PC-3 (cell line): Measurements from ENCODE around the gene FOXI1. TPM values are rescaled to one million over a fixed set of nuclear protein-coding genes. Genes with fewer than 3 reads are reported as not detected.

ENCODE experiments used
- ATAC-seq: fragments of 200-7000 bp; cut with Tn5 transposase; 2 replicates; pipeline ENCODE4 v1.9.1; 2020; ENCODE audit warnings: mild to moderate bottlenecking, moderate library complexity
- BruUV-seq: library from RNA; stranded (reverse); fragments of 400-500 nt; replicated peaks from 2 replicates; lab custom pipeline; 2021; lab: Mats Ljungman, UMichigan
- CTCF ChIA-PET: fragments of 300-600 bp; sonication (Branson Sonifier 250); formaldehyde crosslinking; loops from one replicate; lab custom pipeline; 2022; ENCODE audit warnings: antibody characterized with exemption; lab: Charles Lee
- POLR2A ChIA-PET: fragments of 300-600 bp; sonication (Branson Sonifier 250); formaldehyde crosslinking; loops from one replicate; lab custom pipeline; 2022; ENCODE audit warnings: antibody characterized with exemption; ENCODE audit not compliant: unreplicated experiment; lab: Charles Lee
- DNase-seq: peaks from one replicate; pipeline ENCODE4 v3.0.0-alpha.2; 2015
- H2AFZ ChIP-seq: fragments of 300-600 bp; sonication (generic); 2 replicates; pipeline ENCODE4 v1.6.0; 2016; ENCODE audit warnings: antibody characterized with exemption, low read length
- H3F3A ChIP-seq: fragments of 300-600 bp; sonication (generic); one replicate; pipeline ENCODE4 v1.6.0; 2017; ENCODE audit warnings: antibody characterized with exemption, low read length, control low read depth, mild to moderate bottlenecking; ENCODE audit not compliant: unreplicated experiment
- H3K27ac ChIP-seq: fragments of 300-600 bp; sonication (generic); 2 replicates; pipeline ENCODE4 v1.5.1; 2016; ENCODE audit warnings: mild to moderate bottlenecking, low read length
- H3K27me3 ChIP-seq: fragments of 300-600 bp; sonication (generic); 2 replicates; pipeline ENCODE4 v1.6.1; 2016; ENCODE audit warnings: low read length, mixed read lengths
- H3K36me3 ChIP-seq: fragments of 300-600 bp; sonication (generic); 2 replicates; pipeline ENCODE4 v1.6.1; 2016; ENCODE audit warnings: low read depth, mixed run types, low read length, mixed read lengths
- H3K4me1 ChIP-seq: fragments of 300-600 bp; sonication (generic); 2 replicates; pipeline ENCODE4 v1.5.1; 2016; ENCODE audit warnings: low read length; ENCODE audit not compliant: insufficient read depth
- H3K4me2 ChIP-seq: fragments of 300-600 bp; sonication (generic); 2 replicates; pipeline ENCODE4 v1.6.0; 2016; ENCODE audit warnings: low read length
- H3K4me3 ChIP-seq: fragments of 300-600 bp; sonication (generic); 2 replicates; pipeline ENCODE4 v1.5.1; 2016; ENCODE audit warnings: mild to moderate bottlenecking, low read length, mixed read lengths
- H3K79me2 ChIP-seq: fragments of 300-600 bp; sonication (generic); 2 replicates; pipeline ENCODE4 v1.6.1; 2017; ENCODE audit warnings: low read length, mixed read lengths
- H3K9ac ChIP-seq: fragments of 300-600 bp; sonication (generic); 2 replicates; pipeline ENCODE4 v1.6.0; 2016; ENCODE audit warnings: mild to moderate bottlenecking, low read length
- H3K9me2 ChIP-seq: fragments of 300-600 bp; sonication (generic); replicated peaks from 2 replicates; pipeline ENCODE4 v1.6.1; 2016; ENCODE audit warnings: mixed run types, low read length, mixed read lengths
- H3K9me3 ChIP-seq: fragments of 300-600 bp; sonication (generic); 2 replicates; pipeline ENCODE4 v1.6.1; 2016; ENCODE audit warnings: low read length, mixed read lengths
- H4K20me1 ChIP-seq: fragments of 300-600 bp; sonication (generic); 2 replicates; pipeline ENCODE4 v1.6.1; 2016; ENCODE audit warnings: low read length, mixed read lengths
- CTCF ChIP-seq: fragments of 300-600 bp; sonication (generic); conservative IDR thresholded peaks from 2 replicates; pipeline ENCODE4 v1.5.1; 2017; ENCODE audit warnings: antibody characterized with exemption, low read depth, mild to moderate bottlenecking, low read length
- EZH2 ChIP-seq: fragments of 300-600 bp; sonication (generic); IDR thresholded peaks from one replicate; pipeline ENCODE4 v1.6.1; 2017; ENCODE audit warnings: antibody characterized with exemption, mild to moderate bottlenecking, low read length; ENCODE audit not compliant: unreplicated experiment
- EZH2phosphoT487 ChIP-seq: fragments of 300-600 bp; sonication (generic); IDR thresholded peaks from 2 replicates; pipeline ENCODE4 v1.6.1; 2018; ENCODE audit warnings: mild to moderate bottlenecking, antibody characterized with exemption, low read length, borderline replicate concordance
- intact Hi-C: fragments of 100-400 bp; cut with micrococcal nuclease; formaldehyde crosslinking; loops from 2 replicates; pipeline ENCODE4 v1.9.0; 2023
- total RNA-seq: library from RNA; depleted of rRNA; stranded (reverse); fragments of >200 nt; gene quantifications from 2 replicates; pipeline ENCODE4 v1.2.3, GENCODE V29; 2014

The FOXI1 gene
- total RNA-seq, 1 experiment from 2014 or later: not detected

- Histone ChIP-seq H3K4me3 (no peak overlapping the region), H3K9ac (no peak overlapping the region), H3K9me3 (no peaks in the 10 kb centered on the region), H3K4me2 (no peak overlapping the region), H3K27ac (no peak overlapping the region), H3F3A (no peaks in the 10 kb centered on the region), H3K9me2 (no peaks in the 10 kb centered on the region), H2AFZ (no peak overlapping the region), H3K36me3 (no peaks in the 10 kb centered on the region), H3K79me2 (no peaks in the 10 kb centered on the region), H3K4me1 (no peaks in the 10 kb centered on the region), H3K27me3 (no peaks in the 10 kb centered on the region), H4K20me1 (no peaks in the 10 kb centered on the region)
- intact Hi-C loops: loop anchor here (2.0 to 10.0 kb wide), 3 partner anchors 82 to 368 kb away; no protein-coding TSS in a partner anchor
- ATAC-seq (peak; percentile 75), DNase-seq (peak; percentile 30)
- ChIA-PET POLR2A (no interaction called here), CTCF (interaction anchor here (1.1 to 1.4 kb wide), 2 partner anchors 90 to 369 kb away, joined by 6 read pairs; no protein-coding TSS in a partner anchor)
- no TSS peak for BruUV-seq
- peak; percentile 78 for TF ChIP-seq CTCF
- no peak for TF ChIP-seq EZH2phosphoT487
Measured at GRCh38 chr5:170070556-170071412, 34.9 kb upstream of the FOXI1 start.

GRCh38 chr5:170071748-170072147 lies 33.9 kb upstream of the FOXI1 start:
- Histone ChIP-seq H3K4me3 (no peak overlapping the region), H3K9ac (no peak overlapping the region), H3K27ac (no peak overlapping the region), H2AFZ (no peak overlapping the region), H3K4me2 (no peak overlapping the region), H3K9me3 (no peaks in the 10 kb centered on the region), H3K9me2 (no peaks in the 10 kb centered on the region), H3K36me3 (no peaks in the 10 kb centered on the region), H3K27me3 (no peaks in the 10 kb centered on the region), H3K4me1 (no peaks in the 10 kb centered on the region), H4K20me1 (no peaks in the 10 kb centered on the region), H3F3A (no peaks in the 10 kb centered on the region), H3K79me2 (no peaks in the 10 kb centered on the region)
- CTCF ChIA-PET: no interaction called here
- POLR2A ChIA-PET: no interaction called here
- no TSS peak for BruUV-seq
- ATAC-seq (no peak), DNase-seq (no peak)
- TF ChIP-seq CTCF (no peak), EZH2phosphoT487 (no peak), EZH2 (no peak)
- intact Hi-C loops: loop anchor here (2.0 to 10.0 kb wide), 3 partner anchors 83 to 369 kb away; no protein-coding TSS in a partner anchor

GRCh38 chr5:170075696-170076095 lies 30.0 kb upstream of the FOXI1 start:
- intact Hi-C loops: loop anchor here (10.0 kb wide), 1 partner anchor 161 kb away; no protein-coding TSS in a partner anchor
- TF ChIP-seq EZH2phosphoT487 (no peak), CTCF (no peak), EZH2 (no peak)
- POLR2A ChIA-PET: no interaction called here
- Histone ChIP-seq H2AFZ (no peak overlapping the region), H3K4me2 (no peak overlapping the region), H3K9me2 (no peaks in the 10 kb centered on the region), H3K9ac (no peak overlapping the region), H3F3A (no peaks in the 10 kb centered on the region), H3K79me2 (no peaks in the 10 kb centered on the region), H3K4me1 (no peaks in the 10 kb centered on the region), H3K27me3 (no peaks in the 10 kb centered on the region), H3K36me3 (no peaks in the 10 kb centered on the region), H3K9me3 (no peaks in the 10 kb centered on the region), H3K27ac (no peak overlapping the region), H4K20me1 (no peaks in the 10 kb centered on the region), H3K4me3 (no peak overlapping the region)
- DNase-seq (no peak), ATAC-seq (no peak)
- CTCF ChIA-PET: no interaction called here
- BruUV-seq: no TSS peak
